SK-N-SH treated with all-trans-retinoic acid at 6 μM for 48 hours (cell line): Measurements from ENCODE around the gene CNGA2.

ENCODE experiments used
- ATAC-seq: fragments of 200-7000 bp; cut with Tn5 transposase; 3 replicates; pipeline ENCODE4 v1.9.1; 2020; ENCODE audit warnings: mild to moderate bottlenecking, moderate library complexity
- ARNTL ChIP-seq: fragments of 450-650 bp; formaldehyde crosslinking; IDR thresholded peaks from 2 replicates; pipeline ENCODE4 v1.5.0; 2020; ENCODE audit warnings: low read depth, mild to moderate bottlenecking, moderate library complexity, borderline replicate concordance
- BACH2 ChIP-seq: fragments of 250-450 bp; sonication (Bioruptor Pico); IDR thresholded peaks from 2 replicates; pipeline ENCODE4 v1.9.0; 2021; ENCODE audit warnings: mild to moderate bottlenecking, borderline replicate concordance
- CSDC2 ChIP-seq: fragments of 250-450 bp; sonication (Bioruptor Pico); IDR thresholded peaks from 2 replicates; pipeline ENCODE4 v1.5.0; 2020; ENCODE audit warnings: mild to moderate bottlenecking, moderate library complexity
- CSRNP3 ChIP-seq: fragments of 250-450 bp; sonication (Bioruptor Pico); IDR thresholded peaks from 2 replicates; pipeline ENCODE4 v1.5.1; 2021; ENCODE audit warnings: mild to moderate bottlenecking, moderate library complexity
- ESRRG ChIP-seq: fragments of 250-450 bp; sonication (Bioruptor Pico); IDR thresholded peaks from 2 replicates; pipeline ENCODE4 v1.6.1; 2021; ENCODE audit warnings: mild to moderate bottlenecking
- GLIS3 ChIP-seq: fragments of 250-450 bp; sonication (Bioruptor Pico); IDR thresholded peaks from 2 replicates; pipeline ENCODE4 v1.5.0; 2020; ENCODE audit warnings: mild to moderate bottlenecking, moderate library complexity
- ISL1 ChIP-seq: fragments of 250-450 bp; sonication (Bioruptor Pico); IDR thresholded peaks from 2 replicates; pipeline ENCODE4 v2.1.2; 2022; ENCODE audit warnings: mild to moderate bottlenecking, moderate library complexity
- OSR1 ChIP-seq: fragments of 250-450 bp; sonication (Bioruptor Pico); IDR thresholded peaks from 2 replicates; pipeline ENCODE4 v1.8.0; 2022; ENCODE audit warnings: moderate library complexity, mild to moderate bottlenecking, inconsistent platforms
- PATZ1 ChIP-seq: fragments of 250-450 bp; sonication (Bioruptor Pico); IDR thresholded peaks from 2 replicates; pipeline ENCODE4 v1.8.0; 2020; ENCODE audit warnings: mild to moderate bottlenecking, moderate library complexity, borderline replicate concordance
- POU6F1 ChIP-seq: fragments of 250-450 bp; sonication (Bioruptor Pico); IDR thresholded peaks from 2 replicates; pipeline ENCODE4 v1.8.0; 2021; ENCODE audit warnings: low read depth, mild to moderate bottlenecking, moderate library complexity, borderline replicate concordance
- PPARA ChIP-seq: fragments of 250-450 bp; sonication (Bioruptor Pico); IDR thresholded peaks from 2 replicates; pipeline ENCODE4 v1.5.0; 2020; ENCODE audit warnings: mild to moderate bottlenecking, borderline replicate concordance
- RARB ChIP-seq: fragments of 250-450 bp; sonication (Bioruptor Pico); IDR thresholded peaks from 2 replicates; pipeline ENCODE4 v1.8.0; 2021; ENCODE audit warnings: mild to moderate bottlenecking, moderate library complexity
- SNAI2 ChIP-seq: fragments of 250-450 bp; sonication (Bioruptor Pico); IDR thresholded peaks from 2 replicates; pipeline ENCODE4 v1.5.0; 2020; ENCODE audit warnings: mild to moderate bottlenecking, moderate library complexity
- TCF4 ChIP-seq: fragments of 250-450 bp; sonication (Bioruptor Pico); IDR thresholded peaks from 2 replicates; pipeline ENCODE4 v1.8.0; 2021; ENCODE audit warnings: mild to moderate bottlenecking, moderate library complexity, borderline replicate concordance
- TOX ChIP-seq: fragments of 250-450 bp; sonication (Bioruptor Pico); IDR thresholded peaks from 2 replicates; pipeline ENCODE4 v1.8.0; 2021; ENCODE audit warnings: mild to moderate bottlenecking, moderate library complexity, borderline replicate concordance
- ZC3H10 ChIP-seq: fragments of 250-450 bp; sonication (Bioruptor Pico); IDR thresholded peaks from 2 replicates; pipeline ENCODE4 v1.5.1; 2021; ENCODE audit warnings: mild to moderate bottlenecking, moderate library complexity
- ZFP3 ChIP-seq: fragments of 250-450 bp; sonication (Bioruptor Pico); IDR thresholded peaks from 2 replicates; pipeline ENCODE4 v1.5.0; 2020; ENCODE audit warnings: mild to moderate bottlenecking, moderate library complexity
- ZFP30 ChIP-seq: fragments of 450-650 bp; formaldehyde crosslinking; IDR thresholded peaks from 2 replicates; pipeline ENCODE4 v1.5.0; 2022; ENCODE audit warnings: mild to moderate bottlenecking, moderate library complexity
- ZNF565 ChIP-seq: fragments of 450-650 bp; formaldehyde crosslinking; conservative IDR thresholded peaks from 2 replicates; pipeline ENCODE4 v1.5.0; 2020; ENCODE audit warnings: low read depth, mild to moderate bottlenecking, moderate library complexity
- ZNF8 ChIP-seq: fragments of 450-650 bp; formaldehyde crosslinking; IDR thresholded peaks from 2 replicates; pipeline ENCODE4 v1.5.0; 2020; ENCODE audit warnings: mild to moderate bottlenecking, moderate library complexity
- TF ChIP-seq, protein P1 (sequence below): fragments of 250-450 bp; sonication (Bioruptor Pico); IDR thresholded peaks from 2 replicates; pipeline ENCODE4 v1.5.1; 2020; ENCODE audit warnings: low read depth, mild to moderate bottlenecking, moderate library complexity
- TF ChIP-seq, protein P2 (sequence below): fragments of 250-450 bp; sonication (Bioruptor Pico); IDR thresholded peaks from 2 replicates; pipeline ENCODE4 v1.5.0; 2020; ENCODE audit warnings: mild to moderate bottlenecking, moderate library complexity

Gene CNGA2

GRCh38 chrX:151703487-151703886, 31.1 kb upstream of the CNGA2 start:
- ATAC-seq = no peak
- TF ChIP-seq ZNF565 (CRISPR knock-in tag) (no peak), PPARA (no peak), POU6F1 (CRISPR knock-in tag) (no peak), OSR1 (no peak), ZFP30 (CRISPR knock-in tag) (no peak), ISL1 (CRISPR knock-in tag) (no peak), GLIS3 (no peak), PATZ1 (no peak), CSDC2 (CRISPR knock-in tag) (no peak), TCF4 (CRISPR knock-in tag) (no peak), ESRRG (CRISPR knock-in tag) (no peak), ZC3H10 (CRISPR knock-in tag) (no peak)
- TF ChIP-seq, protein P1, sequence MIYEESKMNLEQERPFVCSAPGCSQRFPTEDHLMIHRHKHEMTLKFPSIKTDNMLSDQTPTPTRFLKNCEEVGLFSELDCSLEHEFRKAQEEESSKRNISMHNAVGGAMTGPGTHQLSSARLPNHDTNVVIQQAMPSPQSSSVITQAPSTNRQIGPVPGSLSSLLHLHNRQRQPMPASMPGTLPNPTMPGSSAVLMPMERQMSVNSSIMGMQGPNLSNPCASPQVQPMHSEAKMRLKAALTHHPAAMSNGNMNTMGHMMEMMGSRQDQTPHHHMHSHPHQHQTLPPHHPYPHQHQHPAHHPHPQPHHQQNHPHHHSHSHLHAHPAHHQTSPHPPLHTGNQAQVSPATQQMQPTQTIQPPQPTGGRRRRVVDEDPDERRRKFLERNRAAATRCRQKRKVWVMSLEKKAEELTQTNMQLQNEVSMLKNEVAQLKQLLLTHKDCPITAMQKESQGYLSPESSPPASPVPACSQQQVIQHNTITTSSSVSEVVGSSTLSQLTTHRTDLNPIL = no peak
- TF ChIP-seq, all 23 proteins: peak for 0

DNA sequence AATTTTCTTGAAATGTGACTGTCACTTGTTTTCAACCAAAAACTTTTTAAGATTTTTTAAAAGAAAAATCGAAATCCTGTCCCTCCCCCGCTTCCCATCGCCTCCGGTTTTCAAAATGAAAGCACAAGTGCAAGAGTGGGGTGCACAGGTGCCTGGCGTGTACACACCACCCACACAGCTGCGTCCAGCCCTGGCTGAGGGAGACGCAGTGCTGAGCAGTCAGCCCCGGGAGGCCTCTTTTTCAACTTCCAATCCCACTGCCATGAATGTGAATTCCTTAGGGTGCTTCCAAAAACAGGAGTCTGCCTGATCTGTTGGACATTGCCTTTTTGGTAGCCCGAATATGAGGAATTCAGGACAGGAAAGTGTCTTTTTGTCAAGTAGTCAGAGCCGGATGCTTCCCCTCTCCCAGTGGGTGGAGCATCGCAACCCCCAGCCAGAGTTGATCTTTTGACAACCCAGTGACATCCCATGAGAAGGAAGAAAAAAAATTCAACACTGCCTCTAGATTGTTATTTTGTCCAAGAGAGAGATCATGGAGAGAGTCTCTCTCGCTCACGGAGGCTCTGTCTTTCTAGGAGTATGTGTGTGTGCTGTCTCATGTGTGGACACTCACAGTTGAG, 30.4 kb upstream of the CNGA2 start:
- 0 out of 3 replicates have a peak, but pooled peaks have one; percentile 22 for ATAC-seq
- TF ChIP-seq GLIS3 (no peak), RARB (CRISPR knock-in tag) (no peak), ZNF565 (CRISPR knock-in tag) (no peak), TOX (no peak), BACH2 (CRISPR knock-in tag) (no peak), ZC3H10 (CRISPR knock-in tag) (no peak), PATZ1 (no peak), ARNTL (CRISPR knock-in tag) (no peak), ISL1 (CRISPR knock-in tag) (no peak), ZFP3 (CRISPR knock-in tag) (no peak), ZNF8 (CRISPR knock-in tag) (no peak), CSRNP3 (CRISPR knock-in tag) (no peak), SNAI2 (no peak), ZFP30 (CRISPR knock-in tag) (no peak)
- TF ChIP-seq, protein P2, sequence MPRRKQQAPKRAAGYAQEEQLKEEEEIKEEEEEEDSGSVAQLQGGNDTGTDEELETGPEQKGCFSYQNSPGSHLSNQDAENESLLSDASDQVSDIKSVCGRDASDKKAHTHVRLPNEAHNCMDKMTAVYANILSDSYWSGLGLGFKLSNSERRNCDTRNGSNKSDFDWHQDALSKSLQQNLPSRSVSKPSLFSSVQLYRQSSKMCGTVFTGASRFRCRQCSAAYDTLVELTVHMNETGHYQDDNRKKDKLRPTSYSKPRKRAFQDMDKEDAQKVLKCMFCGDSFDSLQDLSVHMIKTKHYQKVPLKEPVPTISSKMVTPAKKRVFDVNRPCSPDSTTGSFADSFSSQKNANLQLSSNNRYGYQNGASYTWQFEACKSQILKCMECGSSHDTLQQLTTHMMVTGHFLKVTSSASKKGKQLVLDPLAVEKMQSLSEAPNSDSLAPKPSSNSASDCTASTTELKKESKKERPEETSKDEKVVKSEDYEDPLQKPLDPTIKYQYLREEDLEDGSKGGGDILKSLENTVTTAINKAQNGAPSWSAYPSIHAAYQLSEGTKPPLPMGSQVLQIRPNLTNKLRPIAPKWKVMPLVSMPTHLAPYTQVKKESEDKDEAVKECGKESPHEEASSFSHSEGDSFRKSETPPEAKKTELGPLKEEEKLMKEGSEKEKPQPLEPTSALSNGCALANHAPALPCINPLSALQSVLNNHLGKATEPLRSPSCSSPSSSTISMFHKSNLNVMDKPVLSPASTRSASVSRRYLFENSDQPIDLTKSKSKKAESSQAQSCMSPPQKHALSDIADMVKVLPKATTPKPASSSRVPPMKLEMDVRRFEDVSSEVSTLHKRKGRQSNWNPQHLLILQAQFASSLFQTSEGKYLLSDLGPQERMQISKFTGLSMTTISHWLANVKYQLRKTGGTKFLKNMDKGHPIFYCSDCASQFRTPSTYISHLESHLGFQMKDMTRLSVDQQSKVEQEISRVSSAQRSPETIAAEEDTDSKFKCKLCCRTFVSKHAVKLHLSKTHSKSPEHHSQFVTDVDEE (CRISPR knock-in tag) = no peak
